ENCODE results near the gene PDIK1L. TPM values are rescaled to one million over a fixed set of nuclear protein-coding genes. Genes with fewer than 3 reads are reported as not detected.

PDIK1L gene
- total and polyA plus RNA-seq, 2 donors (not counting 1 experiment from before 2014, with no cell fraction given) = 1.3 to 17.3 TPM

GRCh38 chr1:26164861-26165842 is 53.5 kb downstream of the PDIK1L start:
- 62% methylated on average over 14 of the region's 19 CpGs for WGBS (ENCODE audit: insufficient coverage)
- H3K9me3 ChIP-seq (ENCODE audit: control extremely low read depth in 1 of 3, control insufficient read depth in 2 of 3, insufficient read depth in 1 of 3, low read length in 2 of 3) = peaks cover 0 to 3% (median 0%) of the 10 kb centered on the region in 3 donors
- ChIA-PET POLR2A (no interaction called here), CTCF (interaction anchor here (1.0 to 1.4 kb wide), 4 partner anchors 20 to 197 kb away, joined by 3 to 5 read pairs (median 3); no protein-coding TSS in a partner anchor)
- peak overlapping the region; percentile 83 for H2AFZ ChIP-seq (ENCODE audit: insufficient read depth, low read depth, low read length, poor library complexity, severe bottlenecking)
- peak overlapping the region; percentile 93 for H3K4me2 ChIP-seq (replicated peaks; ENCODE audit: low read depth, low read length, poor library complexity, severe bottlenecking)
- H3K9ac ChIP-seq (ENCODE audit: low read length) = no peak overlapping the region
- peaks cover 0 to 38% (median 17%) of the 10 kb centered on the region in 4 experiments for H3K27me3 ChIP-seq (replicated peaks in 1 of 4; ENCODE audit: control extremely low read depth in 1 of 4, control insufficient read depth in 3 of 4, insufficient read depth in 4 of 4, low read length in 3 of 4)
- no peak overlapping the region for H3K27ac Mint-ChIP-seq
- no peaks in the 10 kb centered on the region for H3K36me3 ChIP-seq (replicated peaks in 1 of 2; ENCODE audit: control extremely low read depth in 1 of 2, control insufficient read depth in 1 of 2, extremely low read depth in 1 of 2, insufficient read depth in 2 of 2, low read length in 1 of 2)
- H3K4me1 Mint-ChIP-seq = peaks cover 17% of the 10 kb centered on the region
- TF ChIP-seq EZH2 (IDR thresholded peaks at IDR 0.05; ENCODE audit: borderline replicate concordance, insufficient read depth, low read depth, low read length, poor library complexity, severe bottlenecking) = no peak
- TF ChIP-seq CTCF (IDR thresholded peaks at IDR 0.05) = no peak
- H3K79me2 ChIP-seq (ENCODE audit: control insufficient read depth, insufficient read depth, low read length) = peaks cover 4% of the 10 kb centered on the region
- H3K4me1 ChIP-seq (ENCODE audit: control insufficient read depth in 2 of 2, insufficient read depth in 2 of 2, low read length in 2 of 2) = peaks cover 23 to 28% of the 10 kb centered on the region in 2 donors
- DNase-seq (no peak), ATAC-seq (ENCODE audit: low read depth) (no peak)
- no peak overlapping the region for H3K27ac ChIP-seq (ENCODE audit: low read length in 2 of 2)
- H4K20me1 ChIP-seq (ENCODE audit: control insufficient read depth, insufficient read depth, low read length, poor library complexity, severe bottlenecking) = no peaks in the 10 kb centered on the region
- H3K9me3 Mint-ChIP-seq (ENCODE audit: insufficient read depth) = no peaks in the 10 kb centered on the region
- intact Hi-C loops (cut with micrococcal nuclease) = loop anchor here (1.0 to 5.0 kb wide), 2 partner anchors 60 to 128 kb away; no protein-coding TSS in a partner anchor
- H3K4me3 ChIP-seq (ENCODE audit: control extremely low read depth in 1 of 5, extremely low read depth in 1 of 5, insufficient read depth in 1 of 5, low read depth in 2 of 5, low read length in 4 of 5) = no peak overlapping the region
- peak overlapping the region; percentile 71 for H3K4me3 Mint-ChIP-seq
- H3K27me3 Mint-ChIP-seq = peaks cover 9% of the 10 kb centered on the region

All from B cell (primary cell).